HG03432 (cell line): ENCODE data around the gene CDK12.

Experiments
- ATAC-seq: cut with Tn5 transposase; IDR thresholded peaks from one replicate; pipeline ENCODE4 v1.9.1; 2021; ENCODE audit warnings: mild to moderate bottlenecking, moderate library complexity; ENCODE audit not compliant: unreplicated experiment

The CDK12 gene

GRCh38 chr17:39547713-39548478 lies 86.6 kb downstream of the CDK12 start:
- ATAC-seq, result no peak

DNA sequence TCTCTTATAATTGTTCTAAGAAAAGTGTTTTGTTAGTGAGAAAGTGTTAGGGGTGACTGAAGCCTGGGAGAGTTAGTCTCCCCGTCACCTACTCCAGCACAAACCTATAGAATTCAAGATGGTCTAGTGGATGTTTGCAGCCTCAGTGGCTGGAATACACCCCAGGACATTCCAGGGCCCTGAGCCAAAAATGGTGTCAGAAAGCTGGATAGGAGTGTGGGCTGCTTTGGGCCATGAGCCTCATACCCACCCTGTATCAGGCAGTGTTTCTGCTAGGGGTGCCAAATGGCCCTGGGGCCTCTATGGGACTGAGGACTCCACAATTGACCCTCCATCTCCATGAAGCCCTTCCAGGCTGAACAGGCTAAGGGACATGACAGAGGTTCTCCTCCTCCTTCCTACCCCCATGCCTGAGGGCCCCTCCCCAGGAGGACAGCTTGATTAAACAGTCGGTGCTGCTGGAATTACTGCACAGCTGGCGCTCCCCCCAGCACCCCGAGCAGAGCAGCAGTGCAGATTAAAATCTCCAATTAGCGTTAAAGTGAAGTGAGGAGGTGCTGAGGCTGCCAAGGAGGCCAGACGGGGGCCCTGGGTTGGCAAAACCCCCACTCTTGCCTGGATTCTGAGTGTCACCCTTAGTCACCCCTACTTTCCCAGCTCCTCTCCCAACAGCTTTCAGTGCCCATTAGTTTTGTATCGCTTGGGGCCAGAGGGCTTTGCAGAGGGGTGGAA lies 87.4 kb downstream of the CDK12 start:
- ATAC-seq, result no peak

GRCh38 chr17:39549747-39550573 lies 88.7 kb downstream of the CDK12 start:
- ATAC-seq, result no peak

DNA sequence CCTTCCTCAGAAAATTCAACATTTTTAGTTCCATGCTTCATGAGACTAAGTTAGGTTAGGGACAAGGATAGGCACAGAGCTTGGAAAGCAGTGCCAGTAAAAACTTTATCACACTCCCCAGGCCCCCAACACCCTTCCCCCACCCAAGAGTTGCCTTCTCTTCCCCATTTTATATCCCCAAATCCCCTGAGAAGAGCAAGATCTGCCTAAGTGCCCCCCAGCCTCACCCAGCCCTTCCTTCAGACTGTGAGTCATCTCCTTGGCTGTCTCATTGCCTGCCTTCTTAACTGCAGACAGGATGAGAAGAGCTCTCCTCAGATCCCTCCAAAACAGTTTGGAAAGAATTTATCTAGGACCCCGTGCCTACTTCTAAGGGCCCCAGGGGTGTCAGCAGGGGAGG lies 90.6 kb downstream of the CDK12 start:
- ATAC-seq, result no peak

GRCh38 chr17:39553341-39553945 lies 92.2 kb downstream of the CDK12 start:
- ATAC-seq, result no peak

- no peak for ATAC-seq
Measured at GRCh38 chr17:39555368-39555767, 94.1 kb downstream of the CDK12 start.

DNA sequence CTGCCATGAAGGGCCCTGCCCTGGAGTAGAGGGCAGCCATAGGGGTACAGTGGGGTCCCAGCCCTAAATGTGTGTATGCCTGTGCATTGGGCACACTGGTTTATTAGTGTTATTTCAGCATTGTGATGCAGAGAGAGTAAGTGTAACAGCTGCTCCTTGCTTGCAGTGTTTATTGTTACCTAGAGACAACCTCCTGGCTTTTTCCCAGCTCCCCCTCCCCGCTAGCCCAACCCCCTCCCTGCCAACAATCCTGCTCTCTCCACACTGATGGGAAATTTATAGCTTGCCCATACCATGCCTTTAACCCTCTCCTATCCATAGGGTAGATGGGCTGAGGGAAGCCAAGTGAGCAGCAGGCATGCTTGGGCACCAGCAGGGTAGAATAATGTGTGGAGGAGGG lies 95.1 kb downstream of the CDK12 start:
- no peak for ATAC-seq

GRCh38 chr17:39562395-39562794 lies 101.1 kb downstream of the CDK12 start:
- no peak for ATAC-seq

DNA sequence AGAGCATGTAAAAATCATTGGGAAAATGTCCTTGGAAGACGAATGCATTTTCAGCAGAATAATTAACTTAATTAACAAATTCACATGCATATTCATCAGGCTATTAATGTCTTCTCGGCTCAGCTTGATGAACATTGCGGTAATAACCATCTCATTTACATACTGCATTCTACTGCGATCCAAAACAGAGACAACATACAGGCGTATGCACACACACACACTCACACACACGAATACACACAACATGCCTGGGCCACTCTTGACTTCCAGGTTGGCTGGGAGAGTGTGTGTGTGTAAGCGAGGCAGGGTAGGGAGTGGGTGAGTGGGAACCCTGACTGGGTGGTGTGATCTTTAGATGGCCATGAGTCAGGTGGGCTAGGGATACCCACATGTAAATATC lies 101.7 kb downstream of the CDK12 start:
- ATAC-seq, result no peak

- ATAC-seq, result no peak
Measured at GRCh38 chr17:39563476-39563875, 102.2 kb downstream of the CDK12 start.

DNA sequence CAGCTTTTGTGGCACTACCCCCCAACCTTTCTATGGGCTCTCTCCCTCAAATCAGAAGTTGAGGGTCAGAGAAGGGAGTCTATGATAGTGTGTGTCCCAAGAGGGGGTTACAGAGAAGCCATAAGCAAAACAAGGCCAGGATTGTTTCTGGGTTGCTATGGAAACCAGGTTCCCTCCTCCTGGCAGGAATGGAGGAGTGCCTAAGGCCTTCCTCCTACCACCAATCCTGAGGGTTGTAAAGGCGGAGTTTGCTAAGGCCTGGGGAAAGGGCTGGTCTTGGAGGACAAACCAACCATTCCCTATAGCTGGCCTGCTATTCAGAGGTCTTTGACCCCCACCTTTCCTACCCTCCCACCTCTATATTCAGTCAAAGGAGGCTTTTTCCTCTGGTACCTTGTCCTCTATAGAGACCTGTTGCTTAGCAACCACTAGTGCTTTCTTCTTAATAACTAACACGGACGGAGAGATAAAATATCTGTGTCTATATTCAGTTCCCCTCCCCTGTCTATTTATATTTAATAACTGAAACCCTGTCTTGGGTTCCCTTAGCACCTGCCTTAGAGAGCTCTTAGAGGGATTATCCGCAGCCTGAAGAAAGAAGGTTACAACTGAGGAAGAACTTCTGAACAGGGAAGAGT lies 103.0 kb downstream of the CDK12 start:
- no peak for ATAC-seq

DNA sequence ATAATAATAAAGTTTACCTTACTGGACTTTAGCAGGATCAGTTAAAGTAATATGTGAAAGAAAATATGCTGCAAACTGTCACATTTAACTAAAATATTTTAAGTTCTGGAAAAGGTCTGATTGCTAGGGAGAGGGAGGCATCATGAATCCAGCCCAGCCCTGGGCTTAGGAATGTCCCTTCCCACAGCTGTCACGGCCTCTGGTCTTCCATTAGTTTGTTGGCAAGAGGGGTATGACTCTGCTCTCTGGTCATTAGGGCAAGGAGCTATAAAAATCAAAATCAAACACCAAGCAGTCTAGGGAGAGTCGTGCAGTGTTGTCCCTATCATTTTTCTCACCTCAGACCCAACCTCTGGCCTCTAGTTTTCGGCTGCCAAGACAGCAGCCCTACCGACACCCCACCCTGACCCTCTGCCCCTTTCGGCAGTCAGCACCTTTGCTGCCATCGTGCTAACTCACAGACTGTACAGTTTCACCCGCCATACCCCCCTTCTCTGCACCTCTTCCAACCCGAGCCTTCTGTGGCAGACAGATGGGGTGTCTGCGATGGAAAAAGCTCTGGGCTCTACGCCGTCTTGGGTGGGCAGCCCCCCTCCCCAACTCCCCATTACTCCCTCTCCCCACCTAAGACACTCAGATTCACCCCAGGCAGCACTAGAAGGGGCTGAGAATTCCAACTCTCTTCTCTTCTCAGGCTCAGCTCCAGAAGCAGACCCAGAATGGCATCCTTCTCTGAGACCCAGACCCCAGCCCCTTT lies 105.0 kb downstream of the CDK12 start:
- no peak for ATAC-seq

DNA sequence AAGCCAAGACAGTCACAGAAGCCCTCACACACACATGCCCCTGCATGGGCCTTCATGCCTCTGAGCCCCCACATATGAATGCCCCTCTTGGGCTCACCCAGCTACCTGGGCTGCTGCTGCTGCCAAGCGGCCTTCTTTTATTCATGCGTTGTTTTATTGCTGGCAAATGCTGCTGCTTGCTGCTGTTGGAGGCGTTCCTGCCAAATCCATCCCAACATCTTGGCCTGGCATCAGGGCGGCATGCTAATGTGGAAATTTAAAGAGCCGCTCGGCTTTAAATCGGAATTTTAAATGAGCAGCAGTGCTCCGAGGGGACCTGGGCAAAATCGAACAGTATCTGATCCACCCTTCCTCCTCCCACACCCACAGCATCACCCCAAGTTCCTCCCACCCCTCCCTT lies 107.4 kb downstream of the CDK12 start:
- ATAC-seq, result no peak

GRCh38 chr17:39569126-39569525 lies 107.8 kb downstream of the CDK12 start:
- no peak for ATAC-seq

- ATAC-seq, result no peak
Measured at GRCh38 chr17:39572121-39572520, 110.8 kb downstream of the CDK12 start.

GRCh38 chr17:39573447-39574298 lies 112.4 kb downstream of the CDK12 start:
- ATAC-seq, result no peak

GRCh38 chr17:39576187-39576586 lies 114.9 kb downstream of the CDK12 start:
- ATAC-seq, result no peak

- ATAC-seq, result no peak
Measured at GRCh38 chr17:39578272-39578671, 117.0 kb downstream of the CDK12 start.
